Mesendoderm (in vitro differentiated cells): Measurements from ENCODE around the gene CTNNA2.

Experiments
- DNase-seq: peaks from one replicate; pipeline ENCODE4 v3.0.0; 2013
- H2AK5ac ChIP-seq: 2 replicates; pipeline ENCODE4 v1.6.1; 2013; ENCODE audit warnings: low read length, inconsistent platforms
- H2BK120ac ChIP-seq: 2 replicates; pipeline ENCODE4 v1.6.1; 2013; ENCODE audit warnings: low read depth, mild to moderate bottlenecking, low read length, moderate library complexity, mixed read lengths
- H2BK15ac ChIP-seq: replicated peaks from 2 replicates; pipeline ENCODE4 v1.6.1; 2013; ENCODE audit warnings: low read depth, mild to moderate bottlenecking, moderate library complexity
- H2BK5ac ChIP-seq: 2 replicates; pipeline ENCODE4 v1.6.1; 2013; ENCODE audit warnings: low read length, inconsistent platforms
- H3K18ac ChIP-seq: 2 replicates; pipeline ENCODE4 v1.6.1; 2013; ENCODE audit warnings: mild to moderate bottlenecking, low read length, mixed read lengths
- H3K23ac ChIP-seq: one replicate; pipeline ENCODE4 v1.6.1; 2013; ENCODE audit warnings: low read length
- H3K27ac ChIP-seq: 2 replicates; pipeline ENCODE4 v1.5.1; 2013; ENCODE audit warnings: low read depth, mild to moderate bottlenecking, inconsistent platforms, low read length, moderate library complexity
- H3K27me3 ChIP-seq: 2 replicates; pipeline ENCODE4 v1.6.1; 2013; ENCODE audit warnings: low read length, control low read depth, mild to moderate bottlenecking, inconsistent platforms; ENCODE audit not compliant: insufficient read depth, poor library complexity
- H3K36me3 ChIP-seq: 2 replicates; pipeline ENCODE4 v1.6.1; 2013; ENCODE audit warnings: low read length, inconsistent platforms; ENCODE audit not compliant: control insufficient read depth, insufficient read depth
- H3K4ac ChIP-seq: one replicate; pipeline ENCODE4 v1.6.1; 2013; ENCODE audit warnings: low read depth, mild to moderate bottlenecking, low read length, moderate library complexity
- H3K4me1 ChIP-seq: 2 replicates; pipeline ENCODE4 v1.6.1; 2013; ENCODE audit warnings: low read depth, low read length, inconsistent platforms; ENCODE audit not compliant: control insufficient read depth
- H3K4me2 ChIP-seq: 2 replicates; pipeline ENCODE4 v1.6.1; 2013; ENCODE audit warnings: low read length
- H3K4me3 ChIP-seq: 2 replicates; pipeline ENCODE4 v1.5.1; 2013; ENCODE audit warnings: mild to moderate bottlenecking, low read length
- H3K56ac ChIP-seq: one replicate; pipeline ENCODE4 v1.6.1; 2013; ENCODE audit warnings: low read length
- H3K79me1 ChIP-seq: 2 replicates; pipeline ENCODE4 v1.6.1; 2013; ENCODE audit warnings: low read length, inconsistent platforms
- H3K79me2 ChIP-seq: 2 replicates; pipeline ENCODE4 v1.6.1; 2013; ENCODE audit warnings: mild to moderate bottlenecking, low read length; ENCODE audit not compliant: control insufficient read depth, insufficient read depth
- H3K9ac ChIP-seq: 2 replicates; pipeline ENCODE4 v1.6.1; 2013; ENCODE audit warnings: low read length, inconsistent platforms
- H4K5ac ChIP-seq: one replicate; pipeline ENCODE4 v1.6.1; 2013; ENCODE audit warnings: low read length
- H4K8ac ChIP-seq: one replicate; pipeline ENCODE4 v1.6.1; 2013; ENCODE audit warnings: low read depth, mild to moderate bottlenecking, control low read depth, low read length, moderate library complexity
- WGBS: extraction: QIAGEN DNeasy Blood & Tissue Kit; methylation state at CpG from one replicate; pipeline ENCODE4 v1.1.7; 2013; ENCODE audit warnings: low lambda C conversion rate, missing lambda C conversion rate; ENCODE audit not compliant: insufficient coverage; ENCODE audit errors: extremely low coverage; 5-methylcytosine and 5-hydroxymethylcytosine counted together

Gene CTNNA2

GRCh38 chr2:79985571-79985970 lies 472.7 kb downstream of the CTNNA2 start:
- Histone ChIP-seq H3K27ac (no peak overlapping the region), H3K36me3 (no peaks in the 10 kb centered on the region), H3K79me1 (no peaks in the 10 kb centered on the region), H3K4me3 (no peak overlapping the region), H2BK120ac (no peak overlapping the region), H4K8ac (no peak overlapping the region), H3K4me2 (no peak overlapping the region), H3K27me3 (no peaks in the 10 kb centered on the region), H2AK5ac (no peak overlapping the region), H2BK15ac (no peak overlapping the region), H4K5ac (no peak overlapping the region), H3K9ac (no peak overlapping the region), H3K18ac (no peak overlapping the region), H3K79me2 (no peaks in the 10 kb centered on the region), H3K56ac (no peak overlapping the region), H3K23ac (no peak overlapping the region), H2BK5ac (no peak overlapping the region), H3K4me1 (no peaks in the 10 kb centered on the region), H3K4ac (no peak overlapping the region)
- DNase-seq: no peak
- WGBS: no CpG with 5 or more reads among the region's 2 CpGs

- H4K8ac ChIP-seq: no peak overlapping the region
- no peak overlapping the region for H3K4me3 ChIP-seq
- H3K27ac ChIP-seq: no peak overlapping the region
- H3K56ac ChIP-seq: no peak overlapping the region
- no peaks in the 10 kb centered on the region for H3K36me3 ChIP-seq
- no peak overlapping the region for H2BK15ac ChIP-seq
- H2BK5ac ChIP-seq: no peak overlapping the region
- no peak overlapping the region for H3K23ac ChIP-seq
- no peak overlapping the region for H3K4ac ChIP-seq
- no peak overlapping the region for H2BK120ac ChIP-seq
- no peaks in the 10 kb centered on the region for H3K79me1 ChIP-seq
- H2AK5ac ChIP-seq: no peak overlapping the region
- WGBS: no CpG with 5 or more reads among the region's 3 CpGs
- no peak overlapping the region for H3K18ac ChIP-seq
- H3K27me3 ChIP-seq: no peaks in the 10 kb centered on the region
- no peaks in the 10 kb centered on the region for H3K79me2 ChIP-seq
- H3K4me2 ChIP-seq: no peak overlapping the region
- H3K4me1 ChIP-seq: no peaks in the 10 kb centered on the region
- no peak overlapping the region for H4K5ac ChIP-seq
- DNase-seq: no peak
- H3K9ac ChIP-seq: no peak overlapping the region
Measured at GRCh38 chr2:79993144-79993543, 480.3 kb downstream of the CTNNA2 start.

- no peak overlapping the region for H3K56ac ChIP-seq
- no peak overlapping the region for H3K4me3 ChIP-seq
- no peak overlapping the region for H4K8ac ChIP-seq
- no peak overlapping the region for H2BK120ac ChIP-seq
- no peaks in the 10 kb centered on the region for H3K79me2 ChIP-seq
- no CpG with 5 or more reads among the region's 5 CpGs for WGBS
- H2BK5ac ChIP-seq: no peak overlapping the region
- H3K36me3 ChIP-seq: no peaks in the 10 kb centered on the region
- no peak overlapping the region for H2AK5ac ChIP-seq
- H3K4me2 ChIP-seq: no peak overlapping the region
- H4K5ac ChIP-seq: no peak overlapping the region
- no peak overlapping the region for H3K23ac ChIP-seq
- H3K4me1 ChIP-seq: no peaks in the 10 kb centered on the region
- no peaks in the 10 kb centered on the region for H3K27me3 ChIP-seq
- H2BK15ac ChIP-seq: no peak overlapping the region
- no peak overlapping the region for H3K18ac ChIP-seq
- H3K79me1 ChIP-seq: no peaks in the 10 kb centered on the region
- H3K9ac ChIP-seq: no peak overlapping the region
- no peak for DNase-seq
- H3K4ac ChIP-seq: no peak overlapping the region
- no peak overlapping the region for H3K27ac ChIP-seq
Measured at GRCh38 chr2:79994161-79994560, 481.3 kb downstream of the CTNNA2 start.

GRCh38 chr2:79994965-79995364 lies 482.1 kb downstream of the CTNNA2 start:
- H3K79me2 ChIP-seq: no peaks in the 10 kb centered on the region
- H3K4me2 ChIP-seq: no peak overlapping the region
- no peaks in the 10 kb centered on the region for H3K4me1 ChIP-seq
- H3K56ac ChIP-seq: no peak overlapping the region
- no peak for DNase-seq
- H2BK5ac ChIP-seq: no peak overlapping the region
- no peak overlapping the region for H2BK15ac ChIP-seq
- H2AK5ac ChIP-seq: no peak overlapping the region
- no peak overlapping the region for H4K5ac ChIP-seq
- H3K27me3 ChIP-seq: no peaks in the 10 kb centered on the region
- H3K4me3 ChIP-seq: no peak overlapping the region
- H4K8ac ChIP-seq: no peak overlapping the region
- H3K18ac ChIP-seq: no peak overlapping the region
- no peak overlapping the region for H3K27ac ChIP-seq
- no peak overlapping the region for H3K9ac ChIP-seq
- H3K23ac ChIP-seq: no peak overlapping the region
- H3K79me1 ChIP-seq: no peaks in the 10 kb centered on the region
- no peaks in the 10 kb centered on the region for H3K36me3 ChIP-seq
- H3K4ac ChIP-seq: no peak overlapping the region
- H2BK120ac ChIP-seq: no peak overlapping the region

- H4K5ac ChIP-seq: no peak overlapping the region
- no peak overlapping the region for H3K4ac ChIP-seq
- H4K8ac ChIP-seq: no peak overlapping the region
- no peak overlapping the region for H3K27ac ChIP-seq
- no peak overlapping the region for H2BK15ac ChIP-seq
- H3K36me3 ChIP-seq: no peaks in the 10 kb centered on the region
- no peak overlapping the region for H3K56ac ChIP-seq
- no peaks in the 10 kb centered on the region for H3K79me2 ChIP-seq
- no peaks in the 10 kb centered on the region for H3K27me3 ChIP-seq
- H3K79me1 ChIP-seq: no peaks in the 10 kb centered on the region
- DNase-seq: no peak
- WGBS: no CpG with 5 or more reads among the region's 5 CpGs
- no peak overlapping the region for H2AK5ac ChIP-seq
- no peak overlapping the region for H3K4me3 ChIP-seq
- H3K9ac ChIP-seq: no peak overlapping the region
- H2BK120ac ChIP-seq: no peak overlapping the region
- H3K23ac ChIP-seq: no peak overlapping the region
- H2BK5ac ChIP-seq: no peak overlapping the region
- H3K4me1 ChIP-seq: no peaks in the 10 kb centered on the region
- no peak overlapping the region for H3K18ac ChIP-seq
- H3K4me2 ChIP-seq: no peak overlapping the region
Measured at GRCh38 chr2:79996709-79997108, 483.9 kb downstream of the CTNNA2 start.

GRCh38 chr2:80001701-80002101 lies 488.9 kb downstream of the CTNNA2 start:
- no peak overlapping the region for H2BK15ac ChIP-seq
- H2BK120ac ChIP-seq: no peak overlapping the region
- H3K4me1 ChIP-seq: no peaks in the 10 kb centered on the region
- H3K27ac ChIP-seq: no peak overlapping the region
- H3K23ac ChIP-seq: no peak overlapping the region
- no peak overlapping the region for H4K8ac ChIP-seq
- H3K79me2 ChIP-seq: no peaks in the 10 kb centered on the region
- no peak overlapping the region for H3K9ac ChIP-seq
- H2BK5ac ChIP-seq: no peak overlapping the region
- H3K36me3 ChIP-seq: no peaks in the 10 kb centered on the region
- H3K56ac ChIP-seq: no peak overlapping the region
- H3K4me3 ChIP-seq: no peak overlapping the region
- no peak overlapping the region for H3K4me2 ChIP-seq
- H3K4ac ChIP-seq: no peak overlapping the region
- H3K18ac ChIP-seq: no peak overlapping the region
- H3K27me3 ChIP-seq: no peaks in the 10 kb centered on the region
- WGBS: no CpG with 5 or more reads among the region's 5 CpGs
- H3K79me1 ChIP-seq: no peaks in the 10 kb centered on the region
- H2AK5ac ChIP-seq: no peak overlapping the region
- no peak for DNase-seq
- no peak overlapping the region for H4K5ac ChIP-seq
